ENCODE data around the gene RUFY1. TPM values are rescaled to one million over a fixed set of nuclear protein-coding genes. Genes with fewer than 3 reads are reported as not detected.

RUFY1 gene
- total and polyA plus RNA-seq, 10 of the 15 experiments (the other 5 are each of a cell fraction or from before 2014, with no cell fraction given), result 5.7 to 36.3 (median 24.5) TPM

DNA sequence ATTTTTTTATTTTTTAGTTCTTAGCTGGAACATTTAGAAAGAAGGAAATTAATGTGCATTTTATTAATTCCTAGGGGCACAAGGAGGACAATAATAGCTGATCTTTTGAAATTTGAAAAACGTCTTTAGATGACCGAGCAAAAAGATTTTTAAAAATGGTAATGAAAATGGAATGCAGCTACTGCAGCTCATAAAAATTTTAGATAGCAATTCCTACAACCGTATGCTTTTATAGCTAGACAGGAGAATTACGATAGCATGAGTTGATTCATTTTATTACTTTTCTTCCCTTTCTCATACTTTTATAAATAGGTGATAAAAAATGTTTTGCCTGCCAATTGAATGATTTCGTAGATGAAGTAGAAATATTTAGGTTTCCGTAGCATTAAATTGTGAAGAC, 13.7 kb upstream of the RUFY1 start (continued):
- TF ChIP-seq, protein P1, sequence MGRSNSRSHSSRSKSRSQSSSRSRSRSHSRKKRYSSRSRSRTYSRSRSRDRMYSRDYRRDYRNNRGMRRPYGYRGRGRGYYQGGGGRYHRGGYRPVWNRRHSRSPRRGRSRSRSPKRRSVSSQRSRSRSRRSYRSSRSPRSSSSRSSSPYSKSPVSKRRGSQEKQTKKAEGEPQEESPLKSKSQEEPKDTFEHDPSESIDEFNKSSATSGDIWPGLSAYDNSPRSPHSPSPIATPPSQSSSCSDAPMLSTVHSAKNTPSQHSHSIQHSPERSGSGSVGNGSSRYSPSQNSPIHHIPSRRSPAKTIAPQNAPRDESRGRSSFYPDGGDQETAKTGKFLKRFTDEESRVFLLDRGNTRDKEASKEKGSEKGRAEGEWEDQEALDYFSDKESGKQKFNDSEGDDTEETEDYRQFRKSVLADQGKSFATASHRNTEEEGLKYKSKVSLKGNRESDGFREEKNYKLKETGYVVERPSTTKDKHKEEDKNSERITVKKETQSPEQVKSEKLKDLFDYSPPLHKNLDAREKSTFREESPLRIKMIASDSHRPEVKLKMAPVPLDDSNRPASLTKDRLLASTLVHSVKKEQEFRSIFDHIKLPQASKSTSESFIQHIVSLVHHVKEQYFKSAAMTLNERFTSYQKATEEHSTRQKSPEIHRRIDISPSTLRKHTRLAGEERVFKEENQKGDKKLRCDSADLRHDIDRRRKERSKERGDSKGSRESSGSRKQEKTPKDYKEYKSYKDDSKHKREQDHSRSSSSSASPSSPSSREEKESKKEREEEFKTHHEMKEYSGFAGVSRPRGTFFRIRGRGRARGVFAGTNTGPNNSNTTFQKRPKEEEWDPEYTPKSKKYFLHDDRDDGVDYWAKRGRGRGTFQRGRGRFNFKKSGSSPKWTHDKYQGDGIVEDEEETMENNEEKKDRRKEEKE (IDR thresholded peaks at IDR 0.05), result no peak

DNA sequence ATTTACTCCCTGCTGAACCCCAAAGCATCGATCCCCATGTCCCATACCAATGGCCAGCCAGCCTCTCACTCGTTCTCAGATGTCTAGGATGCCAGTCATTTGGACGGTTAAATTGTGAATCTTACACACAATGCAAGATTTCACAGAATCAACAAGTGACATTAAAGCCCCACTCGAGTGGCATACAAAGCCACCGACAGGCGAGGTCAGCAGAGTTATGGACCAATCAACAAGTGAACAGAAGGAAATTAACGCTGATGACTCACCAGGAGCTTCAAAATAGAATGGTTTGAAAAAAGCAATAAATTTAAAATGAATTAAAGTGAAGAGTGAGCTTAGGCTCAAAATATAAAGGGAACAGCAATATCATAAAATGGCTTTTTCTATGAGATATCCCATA, 8.2 kb upstream of the RUFY1 start:
- Histone ChIP-seq H3K79me2 (ENCODE audit: control insufficient read depth, insufficient read depth, low read length) (no peaks in the 10 kb centered on the region), H3K9me3 (replicated peaks; ENCODE audit: control insufficient read depth, insufficient read depth, low read length) (no peaks in the 10 kb centered on the region), H2AFZ (ENCODE audit: control insufficient read depth, low read depth, low read length) (no peak overlapping the region), H3K4me3 (no peak overlapping the region), H3K9ac (ENCODE audit: control insufficient read depth, insufficient read depth, low read length) (no peak overlapping the region), H4K20me1 (ENCODE audit: control insufficient read depth, insufficient read depth) (no peaks in the 10 kb centered on the region), H3K4me2 (ENCODE audit: control insufficient read depth, insufficient read depth) (no peak overlapping the region), H3K4me1 (ENCODE audit: control insufficient read depth, insufficient read depth, low read length) (peaks cover 7% of the 10 kb centered on the region), H3K27me3 (replicated peaks in 1 of 2; ENCODE audit: control insufficient read depth in 2 of 2, insufficient read depth in 2 of 2, low read length in 1 of 2) (no peaks in the 10 kb centered on the region), H3K36me3 (ENCODE audit: control insufficient read depth in 2 of 2, insufficient read depth in 2 of 2, low read length in 1 of 2) (no peaks in the 10 kb centered on the region), H3K27ac (ENCODE audit: control insufficient read depth, insufficient read depth) (no peak overlapping the region)
- 86% methylated on average over 7 of the region's 7 CpGs for WGBS (ENCODE audit: insufficient coverage, insufficient replicate concordance, low lambda C conversion rate, missing lambda C conversion rate)
- CTCF ChIA-PET, result no interaction called here
- in situ Hi-C loops (cut with MboI), result loop anchor here (10.0 kb wide), 1 partner anchor 917 kb away; the partner anchor contains the start of gene CLK4
- no peak for FAIRE-seq
- no peak for ATAC-seq
- no TSS peak for BruUV-seq (replicated peaks)
- SMC1A ChIA-PET (ENCODE audit: uncharacterized antibody, unreplicated experiment), result interaction anchor here (1.2 to 2.2 kb wide), 2 partner anchors 9 to 64 kb away, joined by 3 to 6 read pairs; no protein-coding TSS in a partner anchor
- TF ChIP-seq SIX5 (IDR thresholded peaks at IDR 0.05; ENCODE audit: low read depth, low read length, severe bottlenecking) (no peak), POU2F2 (IDR thresholded peaks at IDR 0.05; ENCODE audit: borderline replicate concordance, low read depth, low read length) (no peak)
- TF ChIP-seq, protein P2, sequence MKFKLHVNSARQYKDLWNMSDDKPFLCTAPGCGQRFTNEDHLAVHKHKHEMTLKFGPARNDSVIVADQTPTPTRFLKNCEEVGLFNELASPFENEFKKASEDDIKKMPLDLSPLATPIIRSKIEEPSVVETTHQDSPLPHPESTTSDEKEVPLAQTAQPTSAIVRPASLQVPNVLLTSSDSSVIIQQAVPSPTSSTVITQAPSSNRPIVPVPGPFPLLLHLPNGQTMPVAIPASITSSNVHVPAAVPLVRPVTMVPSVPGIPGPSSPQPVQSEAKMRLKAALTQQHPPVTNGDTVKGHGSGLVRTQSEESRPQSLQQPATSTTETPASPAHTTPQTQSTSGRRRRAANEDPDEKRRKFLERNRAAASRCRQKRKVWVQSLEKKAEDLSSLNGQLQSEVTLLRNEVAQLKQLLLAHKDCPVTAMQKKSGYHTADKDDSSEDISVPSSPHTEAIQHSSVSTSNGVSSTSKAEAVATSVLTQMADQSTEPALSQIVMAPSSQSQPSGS (IDR thresholded peaks at IDR 0.05; ENCODE audit: low read length), result no peak
- intact Hi-C loops (cut with micrococcal nuclease; ENCODE audit: unreplicated experiment), result no loop called here
- RAD21 ChIA-PET (ENCODE audit: unreplicated experiment), result no interaction called here
- POLR2A ChIA-PET, result interaction anchor here (0.5 to 0.8 kb wide), 3 partner anchors 10 to 146 kb away, joined by 3 read pairs; no protein-coding TSS in a partner anchor
- DNase-seq (ENCODE audit: low read depth, low spot score), result no peak

Measured in GM12878 (cell line).